Neural progenitor cell (in vitro differentiated cells): ENCODE results near the gene MED16. TPM values are rescaled to one million over a fixed set of nuclear protein-coding genes. Genes with fewer than 3 reads are reported as not detected.

Experiments
- DNase-seq: peaks from one replicate; pipeline ENCODE4 v3.0.0-alpha.2; 2016; ENCODE audit warnings: low spot score
- H2AFZ ChIP-seq: fragments of 200-600 bp; sonication (generic); replicated peaks from 2 replicates; pipeline ENCODE4 v1.6.1; 2016; ENCODE audit warnings: antibody characterized with exemption
- H3F3A ChIP-seq: fragments of 200-600 bp; sonication (generic); 2 replicates; pipeline ENCODE4 v1.6.1; 2016; ENCODE audit warnings: antibody characterized with exemption, low read depth
- H3K27ac ChIP-seq: fragments of 200-600 bp; sonication (generic); 2 replicates; pipeline ENCODE4 v1.5.1; 2016; ENCODE audit warnings: mild to moderate bottlenecking
- H3K27me3 ChIP-seq: fragments of 200-600 bp; sonication (generic); 2 replicates; pipeline ENCODE4 v1.6.1; 2016; ENCODE audit warnings: mild to moderate bottlenecking, moderate library complexity
- H3K36me3 ChIP-seq: fragments of 200-600 bp; sonication (generic); 2 replicates; pipeline ENCODE4 v1.5.1; 2016
- H3K4me1 ChIP-seq: fragments of 200-600 bp; sonication (generic); 2 replicates; pipeline ENCODE4 v1.6.1; 2016; ENCODE audit warnings: mixed run types
- H3K4me2 ChIP-seq: fragments of 200-600 bp; sonication (generic); 2 replicates; pipeline ENCODE4 v1.6.1; 2016
- H3K4me3 ChIP-seq: fragments of 200-600 bp; sonication (generic); 2 replicates; pipeline ENCODE4 v1.5.1; 2016
- H3K79me2 ChIP-seq: fragments of 200-600 bp; sonication (generic); 2 replicates; pipeline ENCODE4 v1.6.1; 2016; ENCODE audit warnings: low read depth
- H3K9ac ChIP-seq: fragments of 200-600 bp; sonication (generic); 2 replicates; pipeline ENCODE4 v1.6.1; 2016
- H3K9me3 ChIP-seq: fragments of 200-600 bp; sonication (generic); 2 replicates; pipeline ENCODE4 v1.5.1; 2016; ENCODE audit warnings: low read depth
- H4K20me1 ChIP-seq: fragments of 200-600 bp; sonication (generic); 2 replicates; pipeline ENCODE4 v1.6.1; 2016; ENCODE audit warnings: low read depth
- H3K27ac Mint-ChIP-seq: 3 replicates; pipeline ENCODE4 v1.8.0; 2021; ENCODE audit warnings: mixed read lengths
- H3K27me3 Mint-ChIP-seq: 2 replicates; pipeline ENCODE4 v1.8.0; 2022; ENCODE audit warnings: low read depth, mild to moderate bottlenecking, inconsistent platforms, moderate library complexity, mixed read lengths; ENCODE audit not compliant: insufficient read depth
- H3K36me3 Mint-ChIP-seq: 3 replicates; pipeline ENCODE4 v1.8.0; 2021; ENCODE audit warnings: mixed read lengths
- H3K4me1 Mint-ChIP-seq: 3 replicates; pipeline ENCODE4 v1.8.0; 2021; ENCODE audit warnings: mixed read lengths
- H3K4me3 Mint-ChIP-seq: 3 replicates; pipeline ENCODE4 v1.8.0; 2021; ENCODE audit warnings: mild to moderate bottlenecking, moderate library complexity, mixed read lengths
- H3K9me3 Mint-ChIP-seq: 3 replicates; pipeline ENCODE4 v1.8.0; 2020; ENCODE audit warnings: mixed read lengths
- CTCF ChIP-seq: fragments of 200-600 bp; sonication (generic); IDR thresholded peaks from 2 replicates; pipeline ENCODE4 v1.5.1; 2017; ENCODE audit warnings: antibody characterized with exemption, mild to moderate bottlenecking
- EZH2 ChIP-seq: fragments of 200-600 bp; sonication (generic); IDR thresholded peaks from 2 replicates; pipeline ENCODE4 v1.6.1; 2017; ENCODE audit warnings: antibody characterized with exemption, mild to moderate bottlenecking, moderate library complexity
- EZH2phosphoT487 ChIP-seq: fragments of 200-600 bp; sonication (generic); IDR thresholded peaks from 2 replicates; pipeline ENCODE4 v1.6.1; 2017; ENCODE audit warnings: antibody characterized with exemption
- total RNA-seq: library from RNA; depleted of rRNA; stranded (reverse); fragments of >200 nt; gene quantifications from 2 replicates; pipeline ENCODE4 v1.2.3, GENCODE V29; 2015; ENCODE audit warnings: low replicate concordance

The MED16 gene
- total RNA-seq, 1 donor from 2014 or later, result 14.4 TPM

DNA sequence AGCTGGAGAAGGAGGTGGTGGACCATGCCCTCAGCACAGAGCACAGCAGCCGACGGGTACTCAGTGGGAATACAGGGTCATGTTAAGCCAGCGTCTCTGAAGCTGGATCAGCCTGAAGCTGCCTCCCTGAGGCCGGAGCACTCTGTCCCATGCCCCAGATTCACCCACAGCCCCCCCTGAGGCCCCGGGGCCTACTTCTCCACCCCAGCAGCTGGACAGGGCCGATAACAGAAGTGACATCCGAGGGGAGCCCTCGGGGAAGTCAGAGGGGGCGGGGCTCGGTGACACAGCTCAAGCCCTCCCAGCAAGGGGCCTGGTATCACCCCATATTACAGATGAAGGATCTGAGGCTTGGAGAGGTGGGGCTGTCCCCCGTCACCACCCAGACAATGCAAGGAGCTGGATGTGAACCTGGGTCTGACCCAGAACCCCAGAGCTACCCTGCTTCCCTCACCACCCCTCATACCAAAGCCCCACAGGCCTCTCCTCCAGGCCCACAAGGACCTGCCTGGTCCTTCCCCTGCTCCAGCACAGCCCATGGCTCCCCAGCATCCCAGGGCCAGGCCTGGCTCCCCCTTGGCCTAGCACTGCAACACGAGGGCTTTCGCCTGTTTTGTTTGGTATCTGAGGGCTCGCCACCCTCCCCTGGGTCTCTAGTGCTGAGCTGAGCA lies 14.3 kb upstream of the MED16 start:
- peaks cover 7% of the 10 kb centered on the region for H3K27me3 Mint-ChIP-seq
- H3K36me3 Mint-ChIP-seq, result no peaks in the 10 kb centered on the region
- Histone ChIP-seq H4K20me1 (peaks cover 85% of the 10 kb centered on the region), H3K79me2 (peaks cover 75% of the 10 kb centered on the region), H3K27me3 (no peaks in the 10 kb centered on the region), H3K9me3 (no peaks in the 10 kb centered on the region), H3K4me2 (no peak overlapping the region), H3F3A (peaks cover 36% of the 10 kb centered on the region), H3K4me1 (peaks cover 10% of the 10 kb centered on the region), H3K27ac (no peak overlapping the region), H3K4me3 (no peak overlapping the region), H3K36me3 (no peaks in the 10 kb centered on the region), H2AFZ (no peak overlapping the region), H3K9ac (no peak overlapping the region)
- no peaks in the 10 kb centered on the region for H3K9me3 Mint-ChIP-seq
- no peak for DNase-seq
- peak overlapping the region; percentile 41 for H3K4me3 Mint-ChIP-seq
- TF ChIP-seq EZH2phosphoT487, result no peak
- no peak for TF ChIP-seq CTCF
- no peak for TF ChIP-seq EZH2
- H3K4me1 Mint-ChIP-seq, result peaks cover 12% of the 10 kb centered on the region
- no peak overlapping the region for H3K27ac Mint-ChIP-seq

DNA sequence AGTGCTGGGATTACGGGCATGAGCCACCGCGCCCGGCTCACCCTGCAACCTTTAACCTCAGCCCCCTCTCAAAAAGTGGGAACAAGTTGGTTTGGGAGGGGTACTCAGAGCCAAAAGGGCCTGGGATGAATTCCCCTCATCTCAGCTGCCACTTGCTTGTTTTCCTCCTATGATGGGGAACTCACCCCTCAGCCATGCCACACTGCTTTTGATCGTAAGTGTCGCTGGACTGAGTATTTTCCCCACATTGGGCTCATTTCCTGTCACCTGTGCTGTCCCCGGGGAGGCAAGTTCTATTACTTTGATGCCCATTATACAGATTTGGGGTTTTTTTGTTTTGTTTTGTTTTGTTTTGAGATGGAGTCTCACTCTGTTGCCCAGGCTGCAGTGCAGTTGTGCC lies 13.5 kb upstream of the MED16 start:
- Mint-ChIP-seq H3K9me3 (no peaks in the 10 kb centered on the region), H3K27ac (no peak overlapping the region), H3K4me3 (no peak overlapping the region), H3K4me1 (peaks cover 12% of the 10 kb centered on the region), H3K36me3 (no peaks in the 10 kb centered on the region), H3K27me3 (peaks cover 7% of the 10 kb centered on the region)
- no peaks in the 10 kb centered on the region for H3K27me3 ChIP-seq
- no peak overlapping the region for H3K27ac ChIP-seq
- peaks cover 33% of the 10 kb centered on the region for H3F3A ChIP-seq
- H3K4me2 ChIP-seq, result no peak overlapping the region
- peaks cover 10% of the 10 kb centered on the region for H3K4me1 ChIP-seq
- no peak overlapping the region for H2AFZ ChIP-seq
- H3K9me3 ChIP-seq, result no peaks in the 10 kb centered on the region
- no peak for DNase-seq
- no peak overlapping the region for H3K4me3 ChIP-seq
- H3K9ac ChIP-seq, result no peak overlapping the region
- no peaks in the 10 kb centered on the region for H3K36me3 ChIP-seq
- peaks cover 76% of the 10 kb centered on the region for H3K79me2 ChIP-seq
- TF ChIP-seq CTCF, result no peak
- no peak for TF ChIP-seq EZH2
- TF ChIP-seq EZH2phosphoT487, result no peak
- peaks cover 90% of the 10 kb centered on the region for H4K20me1 ChIP-seq

DNA sequence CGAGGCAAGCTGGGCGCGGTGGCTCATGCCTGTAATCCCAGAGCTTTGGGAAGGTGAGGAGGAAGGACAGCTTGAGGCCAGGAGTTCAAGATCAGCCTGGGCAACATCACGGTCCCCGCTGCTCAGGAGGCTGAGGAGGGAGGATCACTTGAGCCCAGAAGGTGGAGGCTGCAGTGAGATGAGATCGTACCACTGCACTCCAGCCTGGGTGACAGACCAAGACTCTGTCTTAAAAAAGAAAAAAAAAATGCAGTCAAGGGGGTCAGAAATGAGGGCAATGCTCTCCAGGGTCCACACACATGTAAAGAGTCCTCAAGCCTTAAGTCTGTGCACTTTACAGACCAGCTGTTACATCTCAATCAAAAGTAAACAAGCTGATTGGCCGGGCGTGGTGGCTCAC lies 11.6 kb upstream of the MED16 start:
- no peaks in the 10 kb centered on the region for H3K36me3 ChIP-seq
- Mint-ChIP-seq H3K4me1 (peaks cover 12% of the 10 kb centered on the region), H3K27ac (no peak overlapping the region), H3K27me3 (peaks cover 2% of the 10 kb centered on the region), H3K4me3 (no peak overlapping the region), H3K9me3 (no peaks in the 10 kb centered on the region), H3K36me3 (no peaks in the 10 kb centered on the region)
- no peaks in the 10 kb centered on the region for H3K9me3 ChIP-seq
- H3K27ac ChIP-seq, result no peak overlapping the region
- H3K79me2 ChIP-seq, result peaks cover 58% of the 10 kb centered on the region
- TF ChIP-seq CTCF (no peak), EZH2 (no peak), EZH2phosphoT487 (no peak)
- H3K4me1 ChIP-seq, result peaks cover 10% of the 10 kb centered on the region
- H3K9ac ChIP-seq, result no peak overlapping the region
- peaks cover 24% of the 10 kb centered on the region for H3F3A ChIP-seq
- no peaks in the 10 kb centered on the region for H3K27me3 ChIP-seq
- no peak overlapping the region for H3K4me2 ChIP-seq
- H3K4me3 ChIP-seq, result no peak overlapping the region
- DNase-seq, result no peak
- peaks cover 86% of the 10 kb centered on the region for H4K20me1 ChIP-seq
- no peak overlapping the region for H2AFZ ChIP-seq
